GM21717 (cell line): ENCODE measurements around the gene SOX10.

Experiments used
- ATAC-seq: cut with Tn5 transposase; IDR thresholded peaks from one replicate; pipeline ENCODE4 v1.9.1; 2021; ENCODE audit warnings: mild to moderate bottlenecking, moderate library complexity; ENCODE audit not compliant: unreplicated experiment

Gene SOX10

GRCh38 chr22:38016182-38017151 is 32.1 kb upstream of the SOX10 start:
- no peak for ATAC-seq

DNA sequence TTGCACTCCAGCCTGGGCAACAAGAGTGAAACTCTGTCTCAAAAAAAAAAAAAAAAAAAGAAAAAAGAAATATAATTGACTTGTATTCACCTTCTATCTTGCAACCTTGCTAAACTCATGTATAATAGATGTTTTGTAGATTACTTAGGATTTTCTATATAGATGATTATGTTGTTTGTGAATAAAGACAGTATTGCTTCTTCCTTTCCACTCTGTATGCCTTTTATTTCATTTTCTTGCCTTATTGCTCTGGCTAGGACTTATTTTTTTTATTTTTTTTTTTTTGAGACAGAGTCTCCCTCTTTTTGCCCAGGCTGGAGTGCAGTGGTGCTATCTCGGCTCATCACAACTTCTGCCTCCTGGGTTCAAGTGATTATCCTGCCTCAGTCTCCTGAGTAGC is 29.7 kb upstream of the SOX10 start:
- no peak for ATAC-seq

- no peak for ATAC-seq
These were observed 28.3 kb upstream of the SOX10 start for GRCh38 chr22:38012604-38013072.

DNA sequence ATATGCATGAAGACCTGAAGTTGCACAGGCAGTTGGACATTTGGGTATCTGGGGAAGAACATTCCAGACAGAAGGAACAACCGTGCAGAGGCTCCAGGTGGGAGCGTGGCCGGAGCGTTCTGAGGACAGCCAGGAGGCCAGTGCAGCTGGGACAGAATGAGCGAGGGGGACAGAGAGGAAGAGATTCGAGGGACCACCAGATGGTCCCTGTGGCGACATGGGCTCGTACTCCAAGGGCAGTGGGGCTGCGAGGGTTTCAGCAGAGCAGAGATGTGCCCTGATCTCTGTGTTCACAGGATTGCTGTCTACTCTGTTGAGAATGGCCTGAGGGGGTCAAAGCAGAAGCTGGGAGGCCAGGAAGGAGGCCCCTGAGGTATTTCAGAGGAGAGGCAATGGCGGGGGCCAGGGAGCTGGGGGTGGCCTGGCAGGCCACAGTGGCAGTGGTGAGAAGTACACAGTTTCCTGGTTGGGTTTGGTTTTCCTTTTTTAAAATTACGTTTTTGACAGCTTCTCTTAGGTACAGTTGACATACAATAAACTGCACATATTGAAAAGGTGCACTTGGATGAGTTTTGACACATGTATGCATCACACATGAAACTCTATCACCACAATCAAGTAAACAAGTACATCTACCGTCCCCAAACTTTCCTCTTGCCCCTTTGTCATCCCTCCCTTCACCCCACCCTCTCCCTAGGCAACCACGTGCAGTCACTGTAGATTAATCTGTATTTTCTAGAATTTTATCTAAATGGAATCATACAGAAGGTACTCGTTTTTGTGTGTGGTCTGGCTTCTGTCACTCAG is 24.8 kb upstream of the SOX10 start:
- ATAC-seq, result no peak

- ATAC-seq, result no peak
These were observed 23.1 kb upstream of the SOX10 start for GRCh38 chr22:38007330-38007902.

- ATAC-seq, result no peak
These were observed 22.6 kb upstream of the SOX10 start for GRCh38 chr22:38006906-38007305.

DNA sequence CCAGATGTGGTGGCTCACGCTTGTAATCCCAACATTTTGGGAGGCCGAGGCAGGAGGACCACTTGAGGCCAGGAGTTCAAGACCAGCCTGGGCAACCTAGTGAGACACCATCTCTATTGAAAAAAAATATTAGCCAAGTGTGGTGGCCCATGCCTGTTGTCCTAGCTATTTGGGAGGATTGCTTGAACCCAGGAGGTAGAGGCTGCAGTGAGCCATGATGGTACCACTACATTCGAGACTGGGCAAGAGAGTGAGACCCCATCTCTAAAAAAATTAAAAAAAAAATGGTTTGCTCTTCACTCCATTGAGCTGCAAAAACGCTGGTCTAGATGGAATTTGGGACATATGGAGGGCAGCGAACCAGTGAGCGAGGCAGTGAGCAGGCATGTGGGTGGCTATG is 21.6 kb upstream of the SOX10 start:
- no peak for ATAC-seq

DNA sequence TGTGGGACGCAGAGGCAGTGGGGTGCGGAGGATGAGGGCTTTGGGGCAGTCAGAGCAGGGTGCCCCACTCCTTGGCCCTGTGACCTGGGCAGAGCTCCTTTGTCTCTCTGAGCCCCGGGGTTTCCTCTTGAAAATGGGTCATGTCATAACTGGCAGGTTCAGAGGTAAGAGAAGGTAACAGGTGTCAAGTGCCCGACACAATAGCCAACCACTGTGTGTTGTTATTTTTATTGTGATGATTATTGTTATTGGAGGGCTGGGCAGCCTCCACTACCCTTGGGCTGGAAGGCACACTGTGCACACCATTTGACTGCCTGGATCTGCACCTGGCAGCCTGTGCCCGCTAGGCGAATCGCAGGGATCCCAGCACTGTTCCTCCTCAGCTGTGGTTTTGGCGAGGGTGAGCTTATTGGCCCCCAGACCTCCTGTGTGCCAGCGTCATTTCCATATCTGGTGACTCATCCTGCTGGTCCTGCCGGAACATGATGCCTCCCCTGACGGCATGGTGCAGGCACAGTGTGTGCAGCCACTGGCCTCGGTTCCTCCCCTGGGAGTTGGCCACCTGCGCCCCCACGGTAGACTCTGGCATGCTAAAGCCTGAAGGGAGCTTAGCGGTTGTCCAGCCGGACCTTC is 15.4 kb upstream of the SOX10 start:
- ATAC-seq, result no peak

DNA sequence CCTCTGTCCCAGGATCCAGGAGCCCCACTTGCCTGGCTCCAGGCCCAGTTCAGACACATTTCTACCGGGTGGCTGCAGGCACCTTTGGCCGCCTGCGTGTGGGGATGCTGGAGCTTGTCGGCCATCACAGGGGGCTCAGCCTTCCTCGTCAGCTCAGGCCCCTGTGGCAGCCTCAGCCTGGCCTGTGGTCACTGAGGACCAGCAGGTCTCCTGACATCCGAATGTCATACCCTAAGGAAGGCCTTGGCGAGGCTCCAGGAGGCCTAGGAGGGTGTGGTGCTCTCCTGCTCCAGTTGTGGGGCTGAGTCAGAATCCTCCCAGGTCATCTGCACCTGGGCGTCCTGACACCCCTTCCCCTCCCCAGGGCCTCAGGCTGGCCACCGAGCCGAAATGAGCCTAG is 14.9 kb upstream of the SOX10 start:
- no peak for ATAC-seq

- ATAC-seq, result no peak
These were observed 14.2 kb upstream of the SOX10 start for GRCh38 chr22:37998543-37998942.

DNA sequence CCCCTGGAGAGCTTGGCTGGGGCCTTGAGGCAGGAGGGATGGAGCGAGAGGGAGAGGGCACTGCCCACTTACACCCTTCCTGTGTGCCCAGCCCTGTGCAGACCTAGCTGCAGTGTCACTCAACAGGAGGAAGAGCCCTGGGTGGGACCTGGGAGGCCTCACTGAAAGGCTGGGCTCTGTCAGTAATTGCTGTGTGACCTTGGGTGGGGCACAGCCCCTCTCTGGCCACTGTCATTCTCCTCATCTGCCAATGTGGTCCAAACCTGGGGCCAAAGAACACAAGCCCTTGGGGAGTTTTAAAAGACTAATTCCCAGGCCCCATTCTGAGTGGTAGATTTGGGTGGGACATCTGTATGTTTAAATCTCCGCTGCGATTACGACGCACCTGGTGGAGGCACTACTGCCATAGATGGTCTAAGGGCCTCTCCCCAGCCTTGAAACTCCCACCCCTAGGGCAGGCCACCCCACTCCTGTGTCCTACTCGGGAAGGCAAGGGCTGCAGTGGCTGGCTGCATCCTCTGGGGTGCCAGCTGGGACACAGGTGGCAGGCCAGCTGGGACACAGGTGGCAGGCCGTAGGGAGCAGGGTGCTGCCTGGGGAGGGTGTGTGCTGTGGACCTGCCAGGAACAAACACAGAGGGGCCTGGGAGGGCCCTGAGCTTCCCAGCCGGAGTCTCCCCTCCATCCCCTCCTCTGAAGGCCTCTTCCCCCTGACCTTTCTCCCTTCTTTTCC is 12.3 kb upstream of the SOX10 start:
- no peak for ATAC-seq

DNA sequence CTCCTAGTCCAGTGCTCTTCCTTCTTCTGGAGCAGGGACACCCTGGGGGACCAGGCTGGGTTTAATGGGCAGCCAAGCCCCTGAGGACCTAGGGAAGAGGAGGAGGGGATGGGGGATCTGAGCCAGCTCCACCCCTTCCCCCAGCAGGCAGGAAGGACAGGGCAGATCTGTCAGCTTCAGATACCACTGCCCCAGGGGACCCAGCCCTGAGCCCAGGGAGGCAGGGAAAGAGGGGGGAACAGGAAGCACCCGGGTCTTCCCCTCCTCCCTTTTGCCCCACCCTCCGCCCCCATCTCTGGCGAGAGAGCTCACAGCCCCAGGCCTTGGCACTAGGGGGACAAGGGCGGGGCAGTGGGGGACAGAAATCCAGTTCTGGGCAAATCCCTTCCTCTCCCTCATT is 11.7 kb upstream of the SOX10 start:
- ATAC-seq, result no peak

DNA sequence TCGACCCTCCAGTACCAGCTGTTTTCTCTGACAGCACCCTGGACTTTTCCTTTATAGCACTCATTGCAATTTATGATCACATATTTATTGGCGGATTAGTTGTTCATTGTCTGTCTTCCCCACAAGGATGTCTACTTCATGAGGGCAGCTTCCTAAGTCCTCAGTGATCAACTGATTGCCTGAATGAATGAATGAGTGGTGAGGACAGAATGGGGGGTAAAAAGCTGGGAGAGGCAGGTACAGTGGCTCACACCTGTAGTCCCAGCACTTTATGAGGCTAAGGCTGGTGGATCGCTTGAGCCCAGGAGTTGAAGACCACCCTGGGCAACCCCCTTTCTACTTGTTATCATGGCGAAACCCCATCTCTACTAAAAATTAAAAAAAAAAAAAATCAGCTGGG is 11.1 kb upstream of the SOX10 start:
- no peak for ATAC-seq

GRCh38 chr22:37994982-37995381 is 10.6 kb upstream of the SOX10 start:
- ATAC-seq, result no peak

DNA sequence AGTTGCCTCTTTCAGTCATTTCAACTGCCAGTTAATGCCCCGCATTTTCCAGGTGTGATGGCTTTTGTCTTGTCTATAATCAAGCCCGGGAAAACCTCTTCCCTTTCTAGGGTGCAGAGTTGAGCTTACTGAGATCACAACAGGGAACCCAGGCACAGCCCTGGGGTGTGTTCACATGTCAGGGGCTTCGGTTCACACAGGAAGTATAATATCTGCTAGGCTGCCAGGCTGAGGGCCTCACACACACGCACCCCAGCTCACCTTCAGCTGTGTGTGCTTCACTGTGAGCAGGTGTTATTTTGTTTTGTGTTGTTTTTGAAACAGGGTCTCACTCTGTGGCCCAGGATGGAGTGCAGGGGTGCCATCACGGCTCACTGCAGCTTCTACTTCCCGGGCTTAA is 9.7 kb upstream of the SOX10 start:
- ATAC-seq, result no peak

DNA sequence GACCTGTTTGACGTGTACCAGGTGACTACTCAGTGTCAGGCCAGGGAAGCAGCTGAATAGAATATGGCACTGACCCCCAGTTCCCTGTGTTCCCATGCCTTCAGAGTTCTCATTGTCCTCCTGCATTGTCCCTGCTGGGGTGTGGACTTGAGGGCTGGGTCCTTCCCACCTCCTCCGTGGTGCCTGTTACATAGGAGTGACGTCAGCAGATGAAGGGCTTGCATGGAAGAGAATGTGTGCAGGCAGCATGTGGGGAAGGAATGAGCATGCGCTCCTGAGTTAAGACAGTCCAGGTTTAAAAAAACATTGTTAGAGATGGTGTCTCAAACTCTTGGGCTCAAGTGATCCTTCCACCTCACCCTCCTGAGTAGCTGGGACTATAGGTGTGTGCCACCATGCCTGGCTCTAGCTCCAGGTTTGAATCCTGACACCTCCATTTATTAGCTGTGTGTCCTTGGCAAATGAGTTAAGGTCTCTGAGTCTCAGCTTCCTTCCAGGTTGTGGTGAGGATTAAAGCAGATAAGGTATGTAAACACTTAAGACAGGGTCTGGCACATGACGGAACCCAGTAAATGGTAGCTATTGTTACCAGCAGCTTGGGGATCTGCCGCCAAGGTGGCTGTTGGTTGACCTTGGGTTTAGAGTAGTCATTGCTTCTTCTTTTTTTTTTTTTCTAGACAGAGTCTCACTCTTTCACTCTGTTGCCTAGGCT is 7.5 kb upstream of the SOX10 start:
- no peak for ATAC-seq

DNA sequence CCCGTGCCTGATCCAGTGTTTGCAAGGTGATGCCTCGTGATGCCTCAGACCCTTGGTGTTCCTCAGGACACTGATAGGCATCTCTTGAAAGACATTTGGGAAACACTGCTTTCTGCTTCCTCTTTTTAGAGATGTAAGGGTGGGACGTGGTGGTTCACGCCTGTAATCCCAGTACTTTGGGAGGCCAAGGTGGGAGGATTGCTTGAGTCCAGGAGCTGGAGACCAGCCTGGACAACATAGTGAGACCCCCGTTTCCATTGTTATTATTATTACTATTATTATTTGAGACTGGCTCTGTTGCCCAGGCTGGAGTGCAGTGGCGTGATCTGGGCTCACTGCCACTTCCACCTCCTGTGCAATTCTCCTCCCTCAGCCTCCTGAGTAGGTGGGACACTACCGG is 6.5 kb upstream of the SOX10 start:
- no peak for ATAC-seq

- ATAC-seq, result no peak
These were observed 5.9 kb upstream of the SOX10 start for GRCh38 chr22:37990301-37990700.

DNA sequence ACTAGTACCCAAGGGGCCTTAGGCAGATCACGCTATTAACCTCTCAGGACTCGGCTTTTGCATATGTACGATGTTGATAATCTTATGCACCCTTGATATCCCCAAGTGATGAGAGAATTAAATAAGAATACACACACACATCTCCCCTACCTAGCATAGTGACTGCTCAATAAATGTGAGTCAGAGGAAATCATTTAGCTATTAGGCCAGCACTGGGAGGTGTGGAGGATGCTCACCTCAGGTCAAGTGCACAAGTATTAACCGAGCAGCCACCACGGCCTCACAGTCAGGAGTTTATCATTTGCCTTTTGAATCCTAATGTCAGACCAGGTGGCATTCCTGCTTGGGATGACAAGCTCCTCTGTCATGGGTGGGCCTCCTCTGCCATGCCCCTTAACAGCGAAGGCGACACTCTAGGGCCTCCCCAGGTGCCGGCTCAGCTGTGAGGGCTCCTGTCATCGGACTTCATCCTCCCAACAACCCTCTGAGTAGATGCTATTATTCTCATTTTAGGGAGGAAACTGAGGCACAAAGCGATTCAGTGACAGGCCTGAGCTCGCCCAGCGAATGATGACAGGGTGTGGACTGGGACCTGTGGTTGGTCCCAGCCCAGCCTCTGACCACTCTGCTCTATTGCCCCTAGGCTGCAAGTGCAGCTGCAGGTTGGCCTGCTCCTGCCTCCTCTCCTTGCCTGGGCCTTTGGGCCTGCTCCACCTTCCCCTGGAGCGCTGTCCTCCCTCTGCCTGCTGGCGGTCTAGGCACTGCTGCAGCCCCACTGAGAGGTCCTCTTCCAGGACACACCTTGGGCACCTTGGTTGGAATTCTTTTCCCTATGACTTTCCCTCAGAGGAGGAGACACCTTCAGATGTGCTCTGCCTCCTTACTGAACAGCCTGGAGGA is 5.0 kb upstream of the SOX10 start:
- ATAC-seq, result no peak
